K562 (cell line): ENCODE results near the gene SLC7A4. TPM values are rescaled to one million over a fixed set of nuclear protein-coding genes. Genes with fewer than 3 reads are reported as not detected.
A peak's percentile ranks its signal among the peaks of the same experiment; 100 is the strongest.

ENCODE experiments used
- ATAC-seq: fragments of 200-7000 bp; cut with Tn5 transposase; 3 replicates; pipeline ENCODE4 v1.9.1; 2020; ENCODE audit warnings: moderate library complexity
- BruUV-seq: library from RNA; stranded (reverse); fragments of 400-500 nt; replicated peaks from 2 replicates; lab custom pipeline; 2021; lab: Mats Ljungman, UMichigan
- CTCF ChIA-PET: fragments of 300-600 bp; formaldehyde crosslinking; extraction: SDS; loops from one replicate; lab custom pipeline; 2021; ENCODE audit warnings: low intra/inter-chr PET ratio; lab: Yijun Ruan, JAX
- POLR2A ChIA-PET: fragments of 300-600, 350-650 bp; sonication (Branson Sonifier 250); formaldehyde crosslinking; extraction: SDS; loops from one replicate; lab custom pipeline; 2021; ENCODE audit warnings: antibody characterized with exemption, inconsistent platforms; lab: Yijun Ruan, JAX
- DNase-seq, 4 experiments: peaks; one replicate each; pipeline versions ENCODE4 v3.0.0 to v3.0.0-alpha.2; 2011 to 2018; ENCODE audit warnings: low spot score in 3 of 4, mixed read lengths in 3 of 4; ENCODE audit errors: extremely low read depth in 1 of 4
- FAIRE-seq: peaks from 2 replicates; lab custom pipeline; 2011; peaks lifted over from hg19 to GRCh38; lab: Jason Lieb, UNC
- H2AFZ ChIP-seq: 2 replicates; pipeline ENCODE4 v1.6.0; 2011; ENCODE audit warnings: low read depth, low read length, control low read depth, inconsistent platforms
- H3K27ac ChIP-seq: fragments of 200-600 bp; 3 replicates; pipeline ENCODE4 v1.8.0; 2011; ENCODE audit warnings: low read depth, mild to moderate bottlenecking, control low read depth, inconsistent platforms, low read length, moderate library complexity, mixed read lengths; ENCODE audit errors: extremely low read depth
- H3K27me3 ChIP-seq, 2 experiments: fragments of 300-600 bp in 1 of 2; 2 replicates in 1 of 2; 3 replicates in 1 of 2; pipeline versions ENCODE4 v1.6.0 to v1.8.0; 2011; ENCODE audit warnings: inconsistent platforms in 2 of 2, low read length in 2 of 2, mild to moderate bottlenecking in 1 of 2, mixed read lengths in 1 of 2, moderate library complexity in 1 of 2; ENCODE audit not compliant: control insufficient read depth in 2 of 2, insufficient read depth in 2 of 2
- H3K36me3 ChIP-seq: fragments of 300-600 bp; 3 replicates; pipeline ENCODE4 v1.8.0; 2011; ENCODE audit warnings: mild to moderate bottlenecking, low read length, inconsistent platforms; ENCODE audit not compliant: control insufficient read depth, insufficient read depth
- H3K4me1 ChIP-seq, 2 experiments: fragments of 200-600 bp in 1 of 2; replicated peaks in 1 of 2; 2 replicates in 1 of 2; 3 replicates in 1 of 2; pipeline versions ENCODE4 v1.5.1 to v1.8.0; 2011; ENCODE audit warnings: inconsistent platforms in 2 of 2, low read length in 2 of 2, mild to moderate bottlenecking in 1 of 2, mixed read lengths in 1 of 2, moderate library complexity in 1 of 2; ENCODE audit not compliant: control insufficient read depth in 2 of 2, insufficient read depth in 2 of 2
- H3K4me2 ChIP-seq: 2 replicates; pipeline ENCODE4 v1.6.1; 2011; ENCODE audit warnings: low read length, control low read depth, inconsistent platforms, mixed read lengths; ENCODE audit not compliant: insufficient read depth
- H3K4me3 ChIP-seq: fragments of 200-600 bp; sonication (generic), shearing (Covaris generic); 2 replicates; pipeline ENCODE4 v1.5.1; 2016; ENCODE audit warnings: control low read depth, inconsistent platforms
- H3K79me2 ChIP-seq: fragments of 200-600 bp; 3 replicates; pipeline ENCODE4 v1.8.0; 2011; ENCODE audit warnings: low read length, inconsistent platforms; ENCODE audit not compliant: control insufficient read depth, insufficient read depth
- H3K9ac ChIP-seq, 2 experiments: 2 replicates each; pipeline versions ENCODE4 v1.6.0 to v1.6.1; 2011; ENCODE audit warnings: low read depth in 2 of 2, low read length in 2 of 2, control low read depth in 1 of 2, inconsistent platforms in 1 of 2, mild to moderate bottlenecking in 1 of 2, mixed read lengths in 1 of 2; ENCODE audit not compliant: insufficient read depth in 1 of 2
- H3K9me1 ChIP-seq: one replicate; pipeline ENCODE4 v1.6.0; 2011; ENCODE audit warnings: inconsistent platforms, mild to moderate bottlenecking, low read length, moderate library complexity; ENCODE audit not compliant: control insufficient read depth, insufficient read depth
- H3K9me3 ChIP-seq: replicated peaks from 2 replicates; pipeline ENCODE4 v1.5.1; 2011; ENCODE audit warnings: low read depth, low read length, inconsistent platforms; ENCODE audit not compliant: control insufficient read depth, insufficient read depth
- H4K20me1 ChIP-seq: replicated peaks from 2 replicates; pipeline ENCODE4 v1.6.1; 2011; ENCODE audit warnings: low read length, inconsistent platforms, mixed read lengths; ENCODE audit not compliant: control insufficient read depth, insufficient read depth
- BHLHE40 ChIP-seq: IDR thresholded peaks from 2 replicates; pipeline ENCODE4 v1.6.1; 2011; ENCODE audit warnings: low read length, improper control_type of control experiment
- BRD4 ChIP-seq: fragments of 200-600 bp; sonication (generic); IDR thresholded peaks from 2 replicates; pipeline ENCODE4 v1.6.1; 2017; ENCODE audit warnings: inconsistent platforms
- CREB5 ChIP-seq: fragments of 250-450 bp; sonication (Bioruptor Pico); IDR thresholded peaks from 2 replicates; pipeline ENCODE4 v1.5.0; 2020; ENCODE audit warnings: mild to moderate bottlenecking
- FOXA3 ChIP-seq, 2 experiments: fragments of 450-650 bp in 1 of 2; sonication (generic) in 1 of 2; formaldehyde crosslinking; IDR thresholded peaks in 1 of 2; conservative IDR thresholded peaks in 1 of 2; 2 replicates each; pipeline versions ENCODE4 v1.4.0 to v1.8.0; 2020 to 2022; ENCODE audit warnings: mild to moderate bottlenecking in 2 of 2, missing genetic modification reagents in 1 of 2
- FOXK1 ChIP-seq: sonication (generic); formaldehyde crosslinking; IDR thresholded peaks from 2 replicates; pipeline ENCODE4 v1.8.0; 2022; ENCODE audit warnings: missing genetic modification reagents, mild to moderate bottlenecking, borderline replicate concordance
- IRF2 ChIP-seq: sonication (generic); formaldehyde crosslinking; IDR thresholded peaks from 2 replicates; pipeline ENCODE4 v1.8.1; 2022; ENCODE audit warnings: mild to moderate bottlenecking, missing genetic modification reagents
- NFE2 ChIP-seq: IDR thresholded peaks from 2 replicates; pipeline ENCODE4 v1.6.1; 2014; ENCODE audit warnings: antibody characterized with exemption, low read depth
- SREBF1 ChIP-seq: fragments of 150-350 bp; IDR thresholded peaks from 2 replicates; pipeline ENCODE4 v1.6.1; 2014; ENCODE audit warnings: antibody characterized with exemption, low read depth, low read length, borderline replicate concordance
- YBX1 ChIP-seq: fragments of 450-650 bp; IDR thresholded peaks from 2 replicates; pipeline ENCODE4 v1.7.1; 2016; ENCODE audit warnings: mild to moderate bottlenecking
- ZC3H11A ChIP-seq: IDR thresholded peaks from 2 replicates; pipeline ENCODE4 v1.6.1; 2012; ENCODE audit warnings: low read depth, low read length, improper control_type of control experiment
- ZNF511 ChIP-seq: sonication (generic); formaldehyde crosslinking; IDR thresholded peaks from 2 replicates; pipeline ENCODE4 v1.8.0; 2022; ENCODE audit warnings: mild to moderate bottlenecking, missing genetic modification reagents
- ZNF740 ChIP-seq, 3 experiments: fragments of 200-800 bp in 1 of 3; sonication (Bioruptor generic) in 1 of 3; sonication (generic) in 1 of 3; formaldehyde crosslinking in 1 of 3; IDR thresholded peaks; 2 replicates each; pipeline versions ENCODE4 v1.6.1 to v1.8.0; 2016 to 2022; ENCODE audit warnings: mild to moderate bottlenecking in 2 of 3, missing compliant biosample characterization in 2 of 3, missing genetic modification characterization in 2 of 3, missing genetic modification reagents in 1 of 3
- WGBS: fragments of 100-300 bp; shearing (Covaris generic); methylation state at CpG from one replicate; pipeline ENCODE4 v1.1.6; 2016; ENCODE audit warnings: low coverage, mixed read lengths; ENCODE audit not compliant: insufficient coverage; ENCODE audit errors: missing lambda C conversion rate; 5-methylcytosine and 5-hydroxymethylcytosine counted together
- in situ Hi-C: fragments of 300-500 bp; cut with MboI; formaldehyde crosslinking; loops from 4 replicates; pipeline ENCODE4 v1.15.0; 2018; ENCODE audit warnings: inconsistent platforms, mixed read lengths
- intact Hi-C: fragments of 100-400 bp; cut with micrococcal nuclease; formaldehyde crosslinking; loops from 2 replicates; pipeline ENCODE4 v1.14.2; 2022
- polyA plus RNA-seq, 8 experiments: library from polyadenylated mRNA; depleted of rRNA in 4 of 8; stranded (reverse) in 5 of 8; unstranded in 3 of 8; fragments of >200 nt; fragmentation: Nextera tagmentation in 2 of 8; fragmentation: Illumina TruSeq in 1 of 8; extraction: Ambion mirVana in 2 of 8; extraction: Trizol in 1 of 8; gene quantifications; 2 replicates each; pipeline versions ENCODE4 v1.2.1 to v1.2.3, GENCODE V29; 2011 to 2014; ENCODE audit warnings: inconsistent platforms in 1 of 8, missing spikeins in 1 of 8
- total RNA-seq, 7 experiments: library from RNA; depleted of rRNA in 6 of 7; stranded (reverse); fragments of >200 nt in 6 of 7; fragmentation: Illumina TruSeq in 2 of 7; extraction: Trizol in 2 of 7; gene quantifications; 2 replicates each; pipeline versions ENCODE4 v1.2.1 to v1.2.3, GENCODE V29; 2011 to 2021; ENCODE audit warnings: low replicate concordance in 1 of 7
- TF ChIP-seq, protein P1 (sequence below): sonication (generic); formaldehyde crosslinking; IDR thresholded peaks from 2 replicates; pipeline ENCODE4 v1.9.0; 2022; ENCODE audit warnings: mild to moderate bottlenecking, missing genetic modification reagents
- TF ChIP-seq, protein P2 (sequence below): IDR thresholded peaks from 2 replicates; pipeline ENCODE4 v1.6.1; 2016; ENCODE audit warnings: missing genetic modification characterization, missing compliant biosample characterization

The SLC7A4 gene
- total and polyA plus RNA-seq, 9 of the 15 experiments (the other 6 are each of a cell fraction or from before 2014, with no cell fraction given) = not detected

GRCh38 chr22:21064917-21065864 is 32.8 kb upstream of the SLC7A4 start:
- H3K27ac ChIP-seq = no peak overlapping the region
- WGBS = 3% methylated on average over 13 of the region's 13 CpGs
- in situ Hi-C loops = no loop called here
- TF ChIP-seq IRF2 (CRISPR knock-in tag) = peak; percentile 67; the same call in 1 of the 2 replicates
- TF ChIP-seq BRD4 = no peak
- TF ChIP-seq, protein P1, sequence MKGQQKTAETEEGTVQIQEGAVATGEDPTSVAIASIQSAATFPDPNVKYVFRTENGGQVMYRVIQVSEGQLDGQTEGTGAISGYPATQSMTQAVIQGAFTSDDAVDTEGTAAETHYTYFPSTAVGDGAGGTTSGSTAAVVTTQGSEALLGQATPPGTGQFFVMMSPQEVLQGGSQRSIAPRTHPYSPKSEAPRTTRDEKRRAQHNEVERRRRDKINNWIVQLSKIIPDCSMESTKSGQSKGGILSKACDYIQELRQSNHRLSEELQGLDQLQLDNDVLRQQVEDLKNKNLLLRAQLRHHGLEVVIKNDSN (CRISPR knock-in tag) = peak; percentile 51; the same call in 1 of the 2 replicates
- TF ChIP-seq FOXA3 (CRISPR knock-in tag; conservative IDR thresholded peaks at IDR 0.05 in 1 of 2, IDR thresholded peaks at IDR 0.05 in 1 of 2) = 0 out of 4 replicates have a peak, but pooled peaks of 1 of the 2 experiments have one; percentile 45
- peak; percentile 72 for TF ChIP-seq ZNF511
- 0 out of 2 replicates have a peak, but pooled peaks have one; percentile 16 for TF ChIP-seq SREBF1
- no peak for TF ChIP-seq ZC3H11A
- 0 out of 2 replicates have a peak, but pooled peaks have one; percentile 70 for TF ChIP-seq FOXK1 (CRISPR knock-in tag)
- TF ChIP-seq ZNF740 (CRISPR knock-in tag; IDR thresholded peaks at IDR 0.05) = peak; percentile 15; the same call in 1 of the 2 replicates
- TF ChIP-seq ZNF740 (tag; IDR thresholded peaks at IDR 0.05) = no peak
- TF ChIP-seq, protein P2, sequence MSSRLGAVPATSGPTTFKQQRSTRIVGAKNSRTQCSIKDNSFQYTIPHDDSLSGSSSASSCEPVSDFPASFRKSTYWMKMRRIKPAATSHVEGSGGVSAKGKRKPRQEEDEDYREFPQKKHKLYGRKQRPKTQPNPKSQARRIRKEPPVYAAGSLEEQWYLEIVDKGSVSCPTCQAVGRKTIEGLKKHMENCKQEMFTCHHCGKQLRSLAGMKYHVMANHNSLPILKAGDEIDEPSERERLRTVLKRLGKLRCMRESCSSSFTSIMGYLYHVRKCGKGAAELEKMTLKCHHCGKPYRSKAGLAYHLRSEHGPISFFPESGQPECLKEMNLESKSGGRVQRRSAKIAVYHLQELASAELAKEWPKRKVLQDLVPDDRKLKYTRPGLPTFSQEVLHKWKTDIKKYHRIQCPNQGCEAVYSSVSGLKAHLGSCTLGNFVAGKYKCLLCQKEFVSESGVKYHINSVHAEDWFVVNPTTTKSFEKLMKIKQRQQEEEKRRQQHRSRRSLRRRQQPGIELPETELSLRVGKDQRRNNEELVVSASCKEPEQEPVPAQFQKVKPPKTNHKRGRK (tag) = peak; percentile 59; the same call in 1 of the 2 replicates
- peak; percentile 48 for TF ChIP-seq BHLHE40
- TF ChIP-seq YBX1 = no peak
- no peak for TF ChIP-seq CREB5 (CRISPR knock-in tag)
- no peak for TF ChIP-seq NFE2

More at GRCh38 chr22:21064917-21065864, 32.8 kb upstream of the SLC7A4 start:
- Histone ChIP-seq H3K9ac (peak overlapping the region in 1 of 2 experiments; percentile 1; a peak in 1 of 4 replicates), H4K20me1 (peaks cover 8% of the 10 kb centered on the region), H3K4me1 (no peaks in the 10 kb centered on the region), H3K4me2 (no peak overlapping the region), H3K79me2 (no peaks in the 10 kb centered on the region), H3K27me3 (peaks cover 60 to 70% of the 10 kb centered on the region in 2 experiments), H3K9me3 (peaks cover 4% of the 10 kb centered on the region; the same call in 1 of the 2 replicates), H3K9me1 (no peaks in the 10 kb centered on the region), H2AFZ (no peak overlapping the region), H3K4me3 (no peak overlapping the region), H3K36me3 (no peaks in the 10 kb centered on the region)
- no TSS peak for BruUV-seq
- DNase-seq (peak in 1 of 4 experiments; percentile 20), FAIRE-seq (no peak), ATAC-seq (no peak)
- CTCF ChIA-PET = no interaction called here
- intact Hi-C loops = loop anchor here (5.0 kb wide), 2 partner anchors 43 to 103 kb away; no protein-coding TSS in a partner anchor
- POLR2A ChIA-PET = interaction anchor here (0.6 to 5.0 kb wide), 13 partner anchors 10 to 174 kb away, joined by 3 to 51 read pairs (median 4); partner anchors contain the start of gene LZTR1
